Kidney epithelial cell (primary cell): ENCODE results near the gene SPOCK1. TPM values are rescaled to one million over a fixed set of nuclear protein-coding genes. Genes with fewer than 3 reads are reported as not detected.

Source experiments
- DNase-seq: peaks from one replicate; pipeline ENCODE4 v3.0.0-alpha.2; 2010; ENCODE audit warnings: low read depth
- H3K27me3 ChIP-seq: 2 replicates; pipeline ENCODE4 v1.6.0; 2011; ENCODE audit warnings: low read length; ENCODE audit not compliant: control insufficient read depth, insufficient read depth
- H3K36me3 ChIP-seq: 2 replicates; pipeline ENCODE4 v1.5.1; 2011; ENCODE audit warnings: low read length; ENCODE audit not compliant: control insufficient read depth, insufficient read depth
- H3K4me3 ChIP-seq: 2 replicates; pipeline ENCODE4 v1.5.1; 2011; ENCODE audit warnings: low read depth, mild to moderate bottlenecking, control low read depth, low read length
- total RNA-seq: library from RNA; depleted of rRNA; stranded (reverse); fragments of >200 nt; gene quantifications from 2 replicates; pipeline ENCODE4 v1.2.3, GENCODE V29; 2015
- TF ChIP-seq, protein P1 (sequence below): IDR thresholded peaks from 2 replicates; pipeline ENCODE4 v1.5.1; 2011; ENCODE audit warnings: mild to moderate bottlenecking, moderate library complexity, low read length, control low read depth, inconsistent platforms; ENCODE audit not compliant: insufficient read depth, poor library complexity, severe bottlenecking

SPOCK1 gene
- total RNA-seq, 1 donor from 2014 or later, result 13.1 TPM

DNA sequence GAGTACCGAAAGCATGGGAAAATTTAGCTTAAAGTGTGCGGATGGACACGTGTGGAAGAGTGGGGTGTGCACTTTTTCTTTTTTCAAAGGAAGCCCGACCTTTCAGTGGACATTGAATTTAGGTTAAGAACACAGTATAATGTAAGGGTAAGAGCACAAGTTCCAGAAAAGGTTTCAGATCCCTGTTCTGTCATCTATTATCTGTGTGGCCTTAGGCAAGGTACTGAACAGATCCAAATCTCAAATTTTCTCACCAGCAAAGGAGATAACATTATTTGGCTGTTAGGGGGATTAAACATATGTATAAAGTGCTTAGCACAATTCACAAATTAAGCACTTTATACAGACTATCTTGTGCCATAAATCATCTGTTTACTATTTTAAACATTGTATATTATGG, 441.0 kb downstream of the SPOCK1 start:
- H3K36me3 ChIP-seq, result no peaks in the 10 kb centered on the region
- no peak overlapping the region for H3K4me3 ChIP-seq
- H3K27me3 ChIP-seq, result no peaks in the 10 kb centered on the region
- TF ChIP-seq, protein P1, sequence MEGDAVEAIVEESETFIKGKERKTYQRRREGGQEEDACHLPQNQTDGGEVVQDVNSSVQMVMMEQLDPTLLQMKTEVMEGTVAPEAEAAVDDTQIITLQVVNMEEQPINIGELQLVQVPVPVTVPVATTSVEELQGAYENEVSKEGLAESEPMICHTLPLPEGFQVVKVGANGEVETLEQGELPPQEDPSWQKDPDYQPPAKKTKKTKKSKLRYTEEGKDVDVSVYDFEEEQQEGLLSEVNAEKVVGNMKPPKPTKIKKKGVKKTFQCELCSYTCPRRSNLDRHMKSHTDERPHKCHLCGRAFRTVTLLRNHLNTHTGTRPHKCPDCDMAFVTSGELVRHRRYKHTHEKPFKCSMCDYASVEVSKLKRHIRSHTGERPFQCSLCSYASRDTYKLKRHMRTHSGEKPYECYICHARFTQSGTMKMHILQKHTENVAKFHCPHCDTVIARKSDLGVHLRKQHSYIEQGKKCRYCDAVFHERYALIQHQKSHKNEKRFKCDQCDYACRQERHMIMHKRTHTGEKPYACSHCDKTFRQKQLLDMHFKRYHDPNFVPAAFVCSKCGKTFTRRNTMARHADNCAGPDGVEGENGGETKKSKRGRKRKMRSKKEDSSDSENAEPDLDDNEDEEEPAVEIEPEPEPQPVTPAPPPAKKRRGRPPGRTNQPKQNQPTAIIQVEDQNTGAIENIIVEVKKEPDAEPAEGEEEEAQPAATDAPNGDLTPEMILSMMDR, result no peak
- DNase-seq, result no peak

DNA sequence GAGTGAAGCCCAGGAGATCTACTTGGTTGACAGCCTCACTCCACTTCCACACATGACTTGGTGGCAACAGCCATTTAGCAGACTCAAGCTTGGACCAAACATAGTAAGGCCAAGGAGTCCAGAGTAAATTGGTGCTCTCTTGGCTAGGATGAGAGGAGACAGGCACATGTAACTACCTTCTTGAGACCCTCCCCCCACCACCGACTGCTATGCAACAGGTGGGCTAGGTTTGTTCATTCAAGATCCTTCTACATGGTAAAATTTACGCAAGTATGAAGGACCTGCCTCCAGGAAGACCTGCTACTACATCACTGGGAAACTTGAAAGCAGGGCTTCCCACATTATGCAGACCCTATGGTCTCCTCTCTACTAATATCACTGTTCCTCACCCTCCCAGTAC, 442.4 kb downstream of the SPOCK1 start:
- H3K27me3 ChIP-seq, result no peaks in the 10 kb centered on the region
- H3K36me3 ChIP-seq, result no peaks in the 10 kb centered on the region
- H3K4me3 ChIP-seq, result no peak overlapping the region
- TF ChIP-seq, protein P1, result no peak
- no peak for DNase-seq

DNA sequence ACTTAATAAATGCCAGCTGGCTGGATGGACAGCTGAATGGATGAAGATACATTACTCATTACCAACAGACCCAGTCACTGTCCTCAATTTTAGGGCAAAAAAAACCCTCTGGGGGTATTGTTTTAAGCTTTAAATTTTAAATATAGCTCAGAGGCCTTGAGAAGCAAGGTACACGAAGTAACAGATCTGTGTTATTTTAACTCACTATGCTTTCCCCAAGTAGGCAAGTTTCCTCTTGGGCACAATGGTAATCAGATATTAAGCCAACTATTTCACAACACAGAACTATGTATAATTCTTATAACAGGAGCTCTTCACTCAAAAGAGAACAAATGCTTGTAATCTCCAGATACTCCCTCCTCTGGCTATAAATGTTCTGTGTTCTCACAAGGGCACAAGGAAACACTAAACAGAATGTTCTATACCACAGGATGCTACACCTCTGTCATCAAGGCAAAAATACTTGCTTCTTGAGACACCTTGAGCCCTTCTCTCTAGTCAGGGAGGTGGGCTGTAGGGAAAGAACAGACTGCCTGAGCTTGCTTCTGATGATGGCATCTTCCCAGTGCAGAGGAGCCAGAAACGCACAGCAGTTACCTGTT, 443.8 kb downstream of the SPOCK1 start:
- Histone ChIP-seq H3K4me3 (no peak overlapping the region), H3K36me3 (no peaks in the 10 kb centered on the region), H3K27me3 (no peaks in the 10 kb centered on the region)
- DNase-seq, result no peak
- TF ChIP-seq, protein P1, result no peak

DNA sequence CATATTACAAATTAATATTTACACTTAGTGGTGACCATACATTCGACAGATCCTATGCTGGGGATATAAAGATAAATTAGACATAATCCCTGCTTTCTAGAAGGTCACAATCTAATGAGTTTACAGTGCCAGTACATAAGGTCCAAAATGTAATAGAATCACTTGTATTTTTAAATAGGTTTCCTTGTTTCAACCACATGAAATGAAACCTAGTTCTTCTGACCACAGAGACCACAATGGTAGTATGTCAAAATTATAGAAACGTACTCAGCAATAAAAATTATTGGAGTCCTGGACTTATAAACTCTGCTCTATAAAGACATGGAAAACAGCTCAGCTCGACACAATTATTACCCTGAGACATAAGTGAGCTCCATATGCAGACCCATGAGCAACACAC, 444.3 kb downstream of the SPOCK1 start:
- no peak overlapping the region for H3K4me3 ChIP-seq
- no peaks in the 10 kb centered on the region for H3K36me3 ChIP-seq
- TF ChIP-seq, protein P1, result no peak
- DNase-seq, result no peak
- H3K27me3 ChIP-seq, result no peaks in the 10 kb centered on the region

DNA sequence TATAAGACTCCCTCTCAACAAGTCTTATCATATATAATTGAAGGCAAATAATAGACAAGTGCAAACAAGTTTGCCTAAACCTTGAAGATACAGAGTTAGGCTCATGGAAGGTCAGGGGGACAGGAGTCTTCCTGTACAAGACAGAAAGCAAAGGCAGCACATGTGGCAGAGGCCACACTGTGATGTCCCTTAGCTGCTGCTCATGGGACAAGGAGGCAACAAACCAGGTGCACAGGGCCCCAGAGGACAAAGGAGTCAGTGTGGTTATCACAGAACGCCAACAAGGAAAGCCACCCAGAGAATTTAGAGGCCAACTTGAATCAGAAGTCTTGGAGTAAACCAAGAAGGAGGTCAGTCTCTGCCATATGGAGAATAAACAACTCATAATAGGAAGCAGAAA, 444.8 kb downstream of the SPOCK1 start:
- no peaks in the 10 kb centered on the region for H3K36me3 ChIP-seq
- TF ChIP-seq, protein P1, result no peak
- DNase-seq, result no peak
- H3K27me3 ChIP-seq, result no peaks in the 10 kb centered on the region
- no peak overlapping the region for H3K4me3 ChIP-seq

DNA sequence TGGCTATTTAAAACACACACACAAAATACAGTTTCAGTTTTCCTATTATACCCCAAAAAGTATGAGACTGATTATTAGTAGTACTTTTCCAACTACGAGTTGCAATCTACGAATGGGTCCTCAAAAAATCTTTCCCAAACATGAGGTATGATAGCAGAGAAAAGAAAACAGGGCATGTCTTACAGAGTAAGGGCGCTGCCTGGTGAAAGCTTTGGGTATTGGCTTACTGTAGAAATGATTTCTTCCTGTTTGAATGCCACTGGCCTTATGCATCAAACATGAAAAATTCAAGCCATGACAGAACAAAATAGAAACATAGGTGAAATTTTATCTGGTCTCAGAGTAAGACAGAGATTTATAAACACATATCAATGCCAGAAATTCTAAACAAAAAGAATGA, 448.0 kb downstream of the SPOCK1 start:
- TF ChIP-seq, protein P1, result no peak
- DNase-seq, result no peak
- Histone ChIP-seq H3K4me3 (no peak overlapping the region), H3K36me3 (no peaks in the 10 kb centered on the region), H3K27me3 (no peaks in the 10 kb centered on the region)
